NCI-H146 (cell line): ENCODE data around the gene PLCB2.

Experiments
- DNase-seq: peaks from one replicate; lab custom pipeline; 2025; lab: John Stamatoyannopoulos, UW

The PLCB2 gene

DNA sequence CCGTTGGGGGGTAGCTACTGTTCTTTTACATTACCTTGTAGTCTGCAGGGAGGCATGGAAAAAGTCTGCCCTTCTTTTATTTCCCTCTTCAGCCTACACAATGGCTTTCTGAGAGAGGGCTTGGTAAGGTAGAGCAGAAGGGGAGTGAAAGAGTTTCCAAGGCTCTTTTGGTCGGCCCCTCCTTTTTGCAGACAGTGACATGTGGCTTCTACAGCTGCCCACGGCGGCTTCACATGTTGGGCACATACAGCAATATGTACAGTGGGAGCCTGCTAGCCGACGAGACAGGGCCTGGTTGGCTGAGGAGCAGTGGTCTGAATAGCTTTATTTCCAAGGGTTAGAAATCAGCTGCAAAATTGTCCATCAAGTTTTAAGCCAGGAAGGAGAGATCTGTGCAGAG is 19.7 kb upstream of the PLCB2 start:
- DNase-seq, result no peak

DNA sequence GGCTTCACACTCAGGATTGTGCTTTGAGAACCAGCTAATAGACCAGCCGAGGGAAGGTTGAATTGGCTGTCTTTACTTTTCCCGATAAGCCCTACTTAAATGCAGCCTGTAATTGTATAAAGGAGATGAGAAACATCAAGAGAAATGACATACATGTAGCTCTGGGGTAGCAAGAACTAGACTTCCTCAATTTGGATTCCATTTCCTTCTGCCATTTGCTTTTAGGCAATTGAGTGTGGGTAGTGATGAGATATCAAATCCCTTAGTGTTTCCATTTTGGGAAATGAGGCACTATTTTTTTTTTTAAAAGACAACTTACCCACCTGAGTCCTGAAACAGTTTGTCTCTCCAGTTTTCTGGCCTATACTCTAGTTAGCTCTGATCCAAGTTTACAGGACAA is 18.0 kb upstream of the PLCB2 start:
- DNase-seq, result no peak

DNA sequence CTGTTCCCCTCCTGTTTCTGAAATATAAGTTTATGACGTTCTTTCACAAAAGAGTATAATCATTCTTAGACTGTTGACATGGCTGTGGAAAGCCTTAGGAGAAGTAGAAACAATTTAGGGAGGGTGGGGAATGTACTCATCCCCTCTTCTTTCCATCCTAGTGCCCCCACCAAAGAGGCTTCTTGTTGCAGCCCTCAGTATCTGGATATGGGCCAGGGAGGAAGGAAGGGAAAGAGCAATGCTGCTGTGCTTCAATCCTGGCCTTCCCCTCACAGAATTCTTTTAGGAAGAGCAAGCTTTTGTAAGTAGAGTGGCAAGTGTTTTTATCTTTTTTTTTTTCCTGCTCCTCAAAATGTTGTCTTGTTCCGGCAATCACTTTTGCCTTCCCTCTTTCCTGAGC is 17.5 kb upstream of the PLCB2 start:
- DNase-seq, result no peak

DNA sequence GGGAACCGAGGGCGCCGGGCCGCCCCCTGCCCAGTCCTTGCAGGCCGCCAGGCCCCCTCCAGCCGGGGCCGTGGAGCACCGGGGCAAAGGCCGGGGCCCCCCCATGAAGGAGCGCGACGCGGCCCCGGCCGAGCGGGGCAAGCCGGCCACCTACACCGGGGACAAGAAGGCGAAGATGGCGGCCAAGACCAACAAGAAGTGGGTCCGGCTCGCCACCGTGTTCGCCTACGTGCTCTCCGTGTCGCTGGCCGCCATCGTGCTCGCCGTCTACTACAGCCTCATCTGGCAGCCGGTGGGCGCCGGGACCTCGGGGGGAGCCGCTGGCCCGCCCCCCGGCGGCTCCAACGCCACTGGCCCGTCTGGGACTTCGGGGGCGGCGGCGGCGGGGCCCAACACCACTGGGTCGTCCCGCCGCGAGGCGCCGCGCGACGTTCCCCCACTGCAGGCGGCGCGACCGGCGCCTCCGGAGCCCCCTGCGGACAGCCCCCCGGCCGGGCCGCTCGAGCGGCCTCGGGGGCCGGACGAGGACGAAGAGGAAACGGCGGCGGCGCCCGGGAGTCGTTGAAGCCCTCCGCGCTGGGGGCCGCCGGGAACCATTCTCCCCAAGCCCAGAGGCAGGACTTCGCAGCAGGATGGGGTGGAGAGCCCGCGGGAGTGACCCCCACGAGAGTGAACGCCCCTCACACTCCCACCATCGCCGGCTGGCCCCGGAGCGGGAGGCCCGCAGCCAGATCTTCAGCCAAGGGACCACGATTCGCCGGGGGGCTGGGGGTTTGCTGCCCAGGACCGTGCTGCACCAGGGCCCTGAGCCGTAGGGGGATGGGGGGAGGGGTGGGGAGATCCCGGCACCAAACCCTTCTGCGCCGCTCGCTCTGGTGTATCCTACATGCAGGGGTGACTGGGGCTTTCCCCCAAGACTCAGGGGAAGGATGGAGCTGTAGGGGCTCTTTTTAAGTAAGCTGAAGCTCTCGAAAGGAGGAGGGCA is 16.5 kb upstream of the PLCB2 start:
- peak; percentile 20 for DNase-seq

DNA sequence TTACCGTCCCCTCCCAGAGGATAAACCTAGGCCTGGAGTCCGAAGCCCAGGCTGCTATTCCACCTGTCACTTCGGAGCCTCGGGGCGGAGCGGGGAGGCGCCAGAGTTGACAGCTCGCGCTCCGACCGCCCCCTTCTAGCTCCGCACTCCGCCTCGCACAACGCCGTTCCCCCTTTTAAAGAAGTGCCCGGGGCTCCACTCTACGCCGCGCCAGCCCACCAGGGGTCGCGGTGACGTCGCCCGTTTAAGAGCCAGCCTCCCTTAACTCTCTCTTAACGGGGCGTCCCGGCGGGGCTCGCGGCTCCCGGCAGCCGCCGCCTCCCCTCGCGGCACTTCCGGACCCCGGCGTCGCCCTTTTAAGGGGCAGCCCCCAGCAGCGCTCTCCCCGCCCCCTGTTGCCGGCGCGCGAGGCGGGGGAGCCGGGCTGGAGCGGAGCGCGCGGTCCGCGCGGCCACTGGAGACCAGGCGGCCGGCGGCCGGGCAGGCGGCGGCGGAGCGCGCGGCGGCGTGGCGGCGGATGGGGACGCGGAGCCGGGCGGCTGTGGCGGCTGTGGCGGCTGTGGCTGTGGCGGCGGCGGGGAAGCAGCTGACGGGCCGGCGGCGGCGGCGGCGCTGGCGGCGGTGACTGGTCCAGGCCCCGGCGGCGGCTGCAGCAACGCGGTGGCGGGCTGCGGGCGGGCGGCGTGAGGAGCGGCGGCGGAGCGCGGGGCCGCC is 15.7 kb upstream of the PLCB2 start, which contains the start of gene INAFM2:
Gene INAFM2 (plus strand): TSS at position 454 of the 714 bp plus-strand sequence. CDS start 364 bp downstream, outside the sequence.
- peak; percentile 89 for DNase-seq

DNA sequence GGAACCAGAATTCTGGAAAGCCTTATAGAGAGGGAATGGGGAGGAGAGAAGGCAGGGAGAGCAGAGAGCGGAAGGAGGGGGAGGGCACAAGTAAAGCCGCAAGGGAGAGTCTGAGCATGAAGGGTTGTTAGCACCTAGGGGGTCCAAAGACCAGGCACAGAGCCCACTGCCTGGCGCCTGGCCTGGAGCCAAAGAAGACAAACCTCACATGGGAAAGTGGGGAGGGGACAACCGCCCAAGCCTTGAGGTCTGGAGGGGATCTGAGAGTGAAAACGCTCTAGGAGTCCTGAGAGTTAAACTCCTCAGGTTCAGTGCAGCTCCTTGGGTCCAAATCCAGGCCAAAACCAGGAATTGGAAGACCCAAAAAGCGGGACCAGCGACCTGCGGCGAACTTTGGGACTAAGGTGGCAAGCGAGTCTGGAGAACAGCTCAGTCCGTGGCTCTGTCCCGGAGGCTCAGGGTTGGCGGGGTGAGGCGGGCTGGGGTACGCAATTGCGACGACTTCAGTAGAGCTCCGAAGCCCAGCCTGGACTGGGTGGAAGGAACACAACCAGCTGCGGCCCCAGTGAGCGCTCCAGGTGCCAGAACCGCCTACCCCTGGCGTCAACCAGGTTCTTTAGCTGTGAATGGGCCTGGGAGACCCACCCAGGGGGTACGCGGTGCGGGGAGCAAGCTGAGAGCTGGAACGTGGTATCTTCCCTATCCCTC is 14.9 kb upstream of the PLCB2 start:
- DNase-seq, result no peak

DNA sequence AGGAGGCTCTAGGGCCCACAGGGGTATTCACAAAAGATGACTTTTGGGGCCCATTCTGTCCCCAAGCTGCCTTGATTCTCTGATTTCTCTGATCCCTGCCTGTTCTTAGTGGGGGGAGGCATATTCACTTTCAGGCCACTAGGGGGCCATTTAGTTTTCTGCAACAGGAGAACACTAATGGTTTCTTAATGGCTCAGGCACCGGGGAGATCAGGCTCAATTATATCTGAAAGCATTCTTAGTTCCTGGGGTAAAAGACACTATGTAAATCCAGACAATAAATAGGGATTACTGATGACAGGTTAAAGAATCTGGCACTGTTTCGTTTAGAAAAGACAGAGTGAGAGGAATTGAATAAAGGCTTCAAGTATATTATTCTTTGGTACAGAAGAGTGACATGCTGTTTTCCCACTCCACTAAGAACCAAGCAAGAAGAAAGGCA is 13.2 kb upstream of the PLCB2 start:
- peak; percentile 76 for DNase-seq

DNA sequence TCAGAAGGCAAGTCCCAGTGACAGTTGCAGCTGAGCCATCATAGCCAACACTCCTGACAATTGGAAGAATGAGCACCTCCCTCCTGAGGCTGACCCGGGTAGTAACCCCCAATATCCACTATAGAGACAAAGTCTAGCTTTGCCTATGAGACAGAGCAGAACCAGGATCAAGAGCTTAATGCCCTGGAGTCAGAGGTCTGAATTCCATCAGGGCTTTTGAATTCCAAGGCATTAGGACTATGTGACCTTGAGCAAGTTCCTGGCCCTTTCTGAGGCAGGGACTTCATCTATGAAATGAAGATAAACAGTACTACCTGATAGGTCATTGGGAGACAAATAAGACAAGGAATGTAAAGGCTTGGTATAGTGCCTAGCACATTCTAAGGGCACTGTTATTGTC is 12.7 kb upstream of the PLCB2 start:
- no peak for DNase-seq

DNA sequence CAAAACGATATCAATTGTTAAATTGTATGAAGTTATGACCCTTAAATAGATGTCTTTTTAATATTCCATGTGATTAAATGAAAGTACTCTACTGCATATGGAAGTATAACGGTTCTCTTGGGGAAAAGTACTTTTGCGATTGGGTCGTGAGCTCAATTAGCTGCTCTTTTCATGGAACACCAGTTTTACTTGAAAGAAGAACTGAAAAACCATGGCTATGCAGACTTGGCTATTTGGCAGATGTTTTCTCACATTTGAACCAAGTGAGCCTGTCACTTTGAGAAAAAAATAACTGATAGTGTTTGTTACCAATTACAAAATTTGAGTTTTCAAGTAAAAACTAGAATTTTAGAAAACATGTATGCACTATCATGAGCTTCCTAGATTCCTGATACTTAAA is 9.8 kb upstream of the PLCB2 start:
- DNase-seq, result no peak

DNA sequence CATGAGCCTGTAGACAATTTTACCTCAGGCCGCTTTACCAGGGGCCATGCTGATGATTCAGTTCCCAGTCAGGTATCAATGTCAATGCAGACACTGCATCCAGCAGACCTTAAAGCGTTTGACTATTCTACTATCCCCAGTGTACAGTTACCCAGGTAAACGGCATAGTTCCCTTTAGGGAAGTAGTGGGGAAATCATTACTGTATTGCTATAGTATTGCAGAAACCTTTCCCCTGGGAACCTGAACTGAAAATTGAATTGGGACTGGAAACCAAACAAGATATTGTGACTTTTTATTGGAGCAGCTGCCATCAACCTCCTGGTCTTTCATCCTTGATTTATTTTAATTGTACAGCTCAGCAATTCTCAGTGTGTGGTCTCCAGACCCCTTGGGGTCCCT is 9.2 kb upstream of the PLCB2 start:
- DNase-seq, result peak; percentile 5

DNA sequence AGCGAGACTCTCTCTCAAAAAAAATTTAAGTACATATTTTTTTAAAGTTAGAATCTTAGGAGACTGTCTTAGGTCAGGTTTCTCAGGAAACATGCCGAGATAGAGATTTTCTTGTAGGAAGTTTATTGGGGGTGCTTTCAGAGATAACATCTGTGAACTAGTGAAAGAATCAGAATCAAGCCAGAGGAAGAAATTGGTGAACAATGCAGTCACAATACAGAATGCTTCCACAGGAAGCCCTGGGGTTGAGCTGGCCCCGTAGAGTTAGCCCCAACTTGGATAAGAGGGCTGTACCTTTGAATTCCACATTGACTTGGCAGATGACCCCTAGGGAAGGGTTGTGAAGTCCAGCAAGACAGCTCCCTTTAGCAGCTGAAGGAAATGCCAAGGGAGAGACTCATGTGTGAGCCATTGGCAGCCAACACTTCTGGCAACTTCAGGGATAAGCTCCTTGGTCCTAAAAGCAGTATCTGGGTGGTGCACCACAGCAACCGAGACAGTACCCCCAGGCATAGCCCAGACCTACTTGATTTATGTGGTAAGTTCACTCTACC is 7.1 kb upstream of the PLCB2 start:
- no peak for DNase-seq

DNA sequence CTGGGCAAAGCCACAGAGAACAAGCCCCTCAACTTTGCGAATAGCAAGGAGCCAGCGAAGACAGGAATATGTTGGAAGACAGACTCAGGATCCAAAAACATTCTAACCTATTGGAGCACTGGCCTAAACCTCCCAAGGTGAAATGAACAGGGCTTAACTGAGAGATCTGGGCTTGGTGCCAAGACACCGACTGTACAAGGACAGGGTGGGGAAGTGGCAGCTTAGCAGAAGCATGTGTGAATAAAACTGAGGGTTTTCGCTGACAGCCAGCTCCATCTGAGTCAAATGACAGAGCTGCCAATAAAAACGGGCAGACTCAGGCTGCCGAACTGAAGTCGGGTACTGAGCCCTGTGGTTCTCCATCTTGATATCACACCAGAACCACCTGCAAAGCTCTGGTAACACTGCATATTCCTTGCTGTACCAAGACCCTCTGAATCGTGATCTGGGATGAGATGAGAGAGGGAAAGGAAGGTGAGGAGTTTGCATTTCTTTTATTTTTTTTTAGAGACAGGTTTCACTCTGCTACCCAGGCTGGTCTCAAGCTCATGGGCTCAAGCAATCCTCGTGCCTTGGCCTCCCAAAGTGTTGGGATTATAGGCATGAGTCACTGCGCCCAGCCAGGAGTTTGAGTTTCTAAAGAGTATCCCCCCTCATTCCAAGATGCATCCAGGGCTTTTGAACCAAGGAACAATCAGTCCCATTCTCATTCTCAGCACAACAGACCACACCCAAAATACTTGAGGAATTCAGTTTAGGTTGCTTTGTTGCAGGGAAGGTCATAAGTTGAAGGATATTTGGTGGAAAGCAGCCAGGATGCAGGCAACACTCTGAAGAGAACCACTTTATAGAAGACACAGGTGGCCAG is 6.0 kb upstream of the PLCB2 start:
- DNase-seq, result peak; percentile 29

DNA sequence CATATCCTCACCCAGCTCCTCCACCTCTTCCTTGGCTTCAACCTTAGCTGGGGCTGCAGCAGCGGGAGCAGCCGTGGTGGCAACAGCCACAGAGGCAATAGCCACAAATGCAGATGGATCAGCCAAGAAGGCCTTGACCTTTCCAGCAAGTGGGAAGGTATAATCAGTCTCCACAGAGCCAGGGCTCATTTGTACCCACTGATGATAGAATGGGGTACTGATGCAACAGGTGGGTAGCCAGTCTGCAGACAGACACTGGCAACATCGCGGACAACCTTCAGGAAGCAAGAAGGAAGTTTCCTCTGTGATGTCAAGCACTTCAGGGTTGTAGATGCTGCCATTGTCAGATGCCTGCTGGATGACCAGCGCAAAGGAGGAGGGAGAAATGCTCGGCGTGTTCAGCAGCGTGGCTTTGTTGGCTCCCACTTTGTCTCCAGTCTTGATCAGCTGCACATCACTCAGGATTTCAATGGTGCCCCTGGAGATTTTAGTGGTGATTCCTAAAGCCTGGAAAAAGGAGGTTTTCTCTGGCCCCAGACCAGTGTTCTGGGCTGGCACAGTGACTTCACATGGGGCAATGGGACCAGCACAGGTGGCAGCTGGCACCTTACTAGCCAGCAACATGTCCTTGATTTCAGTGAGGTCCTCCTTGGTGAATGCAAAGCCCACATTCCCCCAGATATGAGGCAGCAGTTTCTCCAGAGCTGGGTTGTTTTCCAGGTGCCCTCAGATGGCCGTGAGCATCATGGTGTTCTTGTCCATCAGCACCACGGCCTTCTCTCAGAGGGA is 4.8 kb upstream of the PLCB2 start:
- DNase-seq, result no peak

DNA sequence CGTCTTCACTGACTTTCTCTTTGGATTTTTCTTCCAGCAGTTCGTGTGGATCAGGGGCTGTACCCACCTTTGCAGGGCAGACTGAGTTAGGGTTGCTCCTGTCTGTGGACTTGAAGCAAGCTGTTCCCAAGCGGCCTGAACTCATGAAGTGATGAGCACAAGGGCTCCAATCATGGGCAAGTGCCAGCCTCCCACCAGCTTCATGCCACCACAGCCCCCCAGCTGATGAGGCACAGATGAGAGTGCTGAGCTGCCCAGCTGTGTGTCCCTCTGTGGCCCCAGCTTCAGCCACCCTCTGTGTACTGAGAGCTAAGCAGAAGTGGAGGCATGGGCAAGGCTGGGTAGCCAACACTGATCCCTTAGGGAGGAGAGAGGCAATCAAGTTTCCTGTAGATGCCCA is 3.3 kb upstream of the PLCB2 start:
- no peak for DNase-seq

DNA sequence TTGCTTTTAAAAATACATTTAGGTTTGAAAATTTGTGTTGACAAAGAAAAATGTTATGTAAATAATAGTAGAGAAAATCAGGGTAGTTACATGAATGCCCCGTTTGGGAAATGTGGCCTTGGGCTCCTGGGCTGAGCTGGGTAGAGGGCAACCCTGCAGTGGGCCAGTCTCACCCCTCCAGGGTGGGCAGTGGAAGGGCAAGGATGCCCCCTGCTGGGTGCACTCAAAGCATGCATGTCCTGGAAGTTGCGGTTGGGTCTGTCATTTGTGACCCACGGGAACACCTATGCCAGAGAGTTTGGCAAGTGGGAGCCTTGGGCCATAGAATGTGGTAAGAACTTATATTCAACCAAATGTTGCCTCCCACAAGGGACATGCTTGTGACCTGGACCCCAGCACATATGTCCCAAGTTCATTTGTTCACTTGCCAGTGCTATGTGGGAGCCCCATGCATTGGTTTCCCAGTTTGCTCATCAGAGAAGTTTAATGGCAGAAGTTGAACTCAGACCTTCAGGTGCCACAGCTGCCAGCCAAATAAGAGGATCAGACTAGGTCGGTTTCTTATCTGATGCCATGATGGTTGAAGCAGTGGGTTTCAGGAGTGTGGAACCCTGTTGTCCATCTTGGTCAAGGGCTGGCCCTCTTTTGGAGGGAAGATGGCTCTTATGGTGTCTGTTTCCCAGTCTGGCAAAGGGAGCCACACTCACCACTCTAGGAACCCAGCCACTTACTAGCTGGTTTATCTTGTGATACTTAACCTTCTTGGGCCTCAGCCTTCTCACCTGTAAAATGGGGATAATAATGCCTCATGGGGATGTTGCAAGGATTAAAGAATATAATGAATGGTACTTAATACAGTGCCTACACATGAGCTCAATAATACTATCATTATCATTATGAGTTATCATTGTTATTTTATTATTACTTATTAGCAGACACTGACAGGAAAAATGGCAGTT is 2.5 kb upstream of the PLCB2 start:
- peak; percentile 23 for DNase-seq

DNA sequence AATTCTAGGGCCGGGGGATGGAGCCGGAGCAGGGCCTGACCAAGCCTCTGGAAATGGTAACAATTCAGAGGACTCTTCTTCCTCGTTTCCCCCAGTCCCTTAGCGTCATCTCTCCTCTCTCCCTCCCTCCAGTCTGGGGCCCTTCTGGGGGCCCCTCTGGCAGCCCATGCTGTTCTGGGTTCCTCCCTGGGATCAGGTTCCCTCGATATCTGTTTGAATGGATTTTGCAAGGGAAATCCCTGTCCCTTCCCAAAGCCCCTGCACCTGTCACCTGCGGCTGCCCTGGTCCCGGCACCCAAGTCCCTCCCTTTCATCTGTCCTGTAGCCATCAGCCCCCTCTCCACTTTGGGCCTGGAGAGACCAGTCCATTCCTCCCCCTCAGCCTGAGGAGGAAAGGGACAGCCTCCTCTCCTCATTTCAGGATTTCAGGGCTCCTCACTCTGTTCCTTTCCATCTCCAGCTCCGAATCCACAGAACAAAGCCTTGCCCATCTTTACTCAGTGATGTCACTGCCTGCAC is 1.7 kb upstream of the PLCB2 start:
- DNase-seq, result no peak

DNA sequence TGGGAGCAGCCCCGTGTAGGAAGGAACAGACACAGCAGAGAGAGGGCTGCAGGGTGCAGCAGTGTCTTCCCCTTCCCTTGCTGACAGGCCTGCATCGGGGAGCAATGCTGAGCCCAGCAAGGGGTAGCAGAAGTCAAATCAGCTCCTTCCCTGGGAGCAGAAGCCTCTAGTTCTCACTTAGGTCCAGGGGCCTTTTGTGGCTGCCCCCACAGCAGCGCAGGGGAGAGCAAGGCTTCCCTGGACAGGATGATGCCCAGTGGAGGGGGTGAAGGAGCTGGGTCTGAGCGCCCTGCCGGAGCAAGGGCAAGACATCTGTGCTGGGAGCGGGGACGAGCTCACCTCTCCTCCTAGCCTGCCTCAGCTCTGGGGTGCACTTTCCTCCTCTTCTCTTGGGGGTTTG is 827 bp downstream of the PLCB2 start:
- DNase-seq, result no peak

DNA sequence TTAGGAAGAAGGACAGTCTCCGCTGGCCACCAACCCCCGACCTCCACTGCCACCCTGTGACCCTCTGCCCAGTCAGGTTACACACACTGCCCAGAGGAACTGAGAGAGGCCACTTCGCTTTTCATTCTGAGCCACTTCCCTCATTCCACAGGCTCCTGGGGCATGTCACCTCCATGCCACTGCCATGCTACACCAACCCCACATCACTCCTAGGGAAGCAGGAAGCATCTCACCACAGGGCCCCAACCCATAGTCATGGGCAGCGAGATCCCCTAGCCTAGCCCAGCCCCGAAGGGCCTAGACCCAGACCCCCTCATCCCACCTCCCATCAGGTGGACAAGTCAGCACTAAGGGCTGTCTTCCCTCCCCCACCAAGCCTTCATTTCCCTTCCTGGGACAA is 1.4 kb downstream of the PLCB2 start:
- no peak for DNase-seq

DNA sequence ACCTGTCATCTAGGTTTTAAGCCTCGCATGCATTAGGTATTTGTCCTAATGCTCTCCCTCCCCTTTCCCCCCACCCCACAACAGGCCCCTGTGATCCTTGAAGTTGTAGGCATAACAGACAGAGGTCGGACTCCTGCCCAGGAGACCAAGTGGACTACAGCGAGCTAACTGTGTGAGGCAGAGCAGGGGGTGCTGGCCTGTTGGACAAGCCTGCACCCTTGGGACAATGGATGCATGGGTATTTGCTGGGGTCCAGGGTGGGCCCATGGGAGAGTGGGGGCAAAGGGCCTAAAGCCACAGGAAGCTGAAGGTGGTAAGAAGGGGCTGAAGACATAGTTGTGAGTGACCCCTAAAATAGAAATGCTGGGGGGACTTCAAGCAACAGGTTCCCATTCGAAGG is 2.5 kb downstream of the PLCB2 start:
- no peak for DNase-seq
